B cell (primary cell): Measurements from ENCODE around the gene PXN. TPM values are rescaled to one million over a fixed set of nuclear protein-coding genes. Genes with fewer than 3 reads are reported as not detected.

Source experiments
- ATAC-seq: fragments of 200-7000 bp; cut with Tn5 transposase; one replicate; pipeline ENCODE4 v1.10.0; 2021; ENCODE audit warnings: low read depth, mild to moderate bottlenecking, moderate number of reproducible peaks, moderate library complexity
- CTCF ChIA-PET: fragments of 350-600 bp; sonication (Branson Sonifier 250); formaldehyde crosslinking; loops from one replicate; lab custom pipeline; 2021; ENCODE audit warnings: antibody characterized with exemption, inconsistent platforms; lab: Charles Lee
- POLR2A ChIA-PET: fragments of 350-600 bp; sonication (Branson Sonifier 250); formaldehyde crosslinking; loops from one replicate; lab custom pipeline; 2021; ENCODE audit warnings: antibody characterized with exemption; lab: Charles Lee
- DNase-seq: peaks from one replicate; pipeline ENCODE4 v3.0.0; 2013
- H2AFZ ChIP-seq: 2 replicates; pipeline ENCODE4 v1.6.1; 2012; ENCODE audit warnings: mild to moderate bottlenecking, low read depth, low read length; ENCODE audit not compliant: insufficient read depth, poor library complexity, severe bottlenecking
- H3K27ac ChIP-seq, 2 donors: 1 replicate in 1 of 2; 2 replicates in 1 of 2; pipeline ENCODE4 v1.5.1; 2012 to 2013; ENCODE audit warnings: low read length in 2 of 2, mild to moderate bottlenecking in 2 of 2, moderate library complexity in 1 of 2
- H3K27me3 ChIP-seq, 4 experiments: fragments of 200-600 bp in 1 of 4; sonication (generic) in 1 of 4; replicated peaks in 1 of 4; 1 replicate in 2 of 4; 2 replicates in 2 of 4; pipeline versions ENCODE4 v1.6.1 to v1.7.0; 2013 to 2016; ENCODE audit warnings: low read length in 3 of 4, mild to moderate bottlenecking in 2 of 4, mixed read lengths in 1 of 4, moderate library complexity in 1 of 4; ENCODE audit not compliant: insufficient read depth in 4 of 4, control insufficient read depth in 3 of 4; ENCODE audit errors: control extremely low read depth in 1 of 4
- H3K36me3 ChIP-seq, 2 experiments: replicated peaks in 1 of 2; 1 replicate in 1 of 2; 2 replicates in 1 of 2; pipeline versions ENCODE4 v1.6.1 to v1.7.1; 2013; ENCODE audit warnings: low read length in 1 of 2; ENCODE audit not compliant: insufficient read depth in 2 of 2, control insufficient read depth in 1 of 2; ENCODE audit errors: control extremely low read depth in 1 of 2, extremely low read depth in 1 of 2
- H3K4me1 ChIP-seq, 2 donors: fragments of 200-600 bp in 1 of 2; sonication (generic) in 1 of 2; 1 replicate in 1 of 2; 2 replicates in 1 of 2; pipeline versions ENCODE4 v1.5.1 to v1.6.1; 2013 to 2017; ENCODE audit warnings: low read length in 2 of 2; ENCODE audit not compliant: control insufficient read depth in 2 of 2, insufficient read depth in 2 of 2
- H3K4me2 ChIP-seq: replicated peaks from 2 replicates; pipeline ENCODE3; 2012; ENCODE audit warnings: mild to moderate bottlenecking, low read depth, low read length; ENCODE audit not compliant: poor library complexity, severe bottlenecking
- H3K4me3 ChIP-seq, 5 experiments: fragments of 200-600 bp in 1 of 5; sonication (generic) in 1 of 5; 1 replicate in 3 of 5; 2 replicates in 2 of 5; pipeline versions ENCODE4 v1.5.1 to v1.7.0; 2011 to 2016; ENCODE audit warnings: low read length in 4 of 5, mild to moderate bottlenecking in 4 of 5, low read depth in 2 of 5, control low read depth in 1 of 5, moderate library complexity in 1 of 5; ENCODE audit not compliant: insufficient read depth in 1 of 5; ENCODE audit errors: control extremely low read depth in 1 of 5, extremely low read depth in 1 of 5
- H3K79me2 ChIP-seq: fragments of 200-600 bp; sonication (generic); one replicate; pipeline ENCODE4 v1.6.0; 2016; ENCODE audit warnings: low read length; ENCODE audit not compliant: control insufficient read depth, insufficient read depth
- H3K9ac ChIP-seq: fragments of 200-600 bp; sonication (generic); 2 replicates; pipeline ENCODE4 v1.6.1; 2017; ENCODE audit warnings: mild to moderate bottlenecking, low read length, moderate library complexity
- H3K9me3 ChIP-seq, 3 donors: one replicate each; pipeline versions ENCODE4 v1.6.1 to v1.7.1; 2013; ENCODE audit warnings: low read length in 2 of 3; ENCODE audit not compliant: control insufficient read depth in 2 of 3, insufficient read depth in 1 of 3; ENCODE audit errors: control extremely low read depth in 1 of 3
- H4K20me1 ChIP-seq: 2 replicates; pipeline ENCODE4 v1.6.0; 2012; ENCODE audit warnings: mild to moderate bottlenecking, low read length; ENCODE audit not compliant: insufficient read depth, control insufficient read depth, poor library complexity, severe bottlenecking
- H3K27ac Mint-ChIP-seq: one replicate; pipeline ENCODE4 v1.8.0; 2021; ENCODE audit warnings: mixed read lengths
- H3K27me3 Mint-ChIP-seq: one replicate; pipeline ENCODE4 v1.8.0; 2021; ENCODE audit warnings: mixed read lengths
- H3K4me1 Mint-ChIP-seq: one replicate; pipeline ENCODE4 v1.8.0; 2021; ENCODE audit warnings: mixed read lengths
- H3K4me3 Mint-ChIP-seq: one replicate; pipeline ENCODE4 v1.8.0; 2021; ENCODE audit warnings: mixed read lengths
- H3K9me3 Mint-ChIP-seq: one replicate; pipeline ENCODE4 v1.8.0; 2022; ENCODE audit warnings: mixed read lengths; ENCODE audit not compliant: insufficient read depth
- CTCF ChIP-seq: fragments of 200-600 bp; IDR thresholded peaks from one replicate; pipeline ENCODE4 v1.8.0; 2022; ENCODE audit warnings: antibody characterized with exemption, mild to moderate bottlenecking
- EZH2 ChIP-seq: IDR thresholded peaks from 2 replicates; pipeline ENCODE4 v1.6.1; 2012; ENCODE audit warnings: borderline replicate concordance, low read depth, mild to moderate bottlenecking, moderate library complexity, low read length; ENCODE audit not compliant: insufficient read depth, poor library complexity, severe bottlenecking
- WGBS: methylation state at CpG from one replicate; pipeline ENCODE4 v1.1.5; 2013; ENCODE audit warnings: missing lambda C conversion rate; ENCODE audit not compliant: insufficient coverage; 5-methylcytosine and 5-hydroxymethylcytosine counted together
- intact Hi-C: fragments of 100-400 bp; cut with micrococcal nuclease; formaldehyde crosslinking; loops from one replicate; pipeline ENCODE4 v1.10.0; 2022
- polyA plus RNA-seq: library from polyadenylated mRNA; depleted of rRNA; stranded (reverse); fragments of >200 nt; gene quantifications from 2 replicates; pipeline ENCODE4 v1.2.3, GENCODE V29; 2012
- total RNA-seq, 2 donors: library from RNA; stranded (reverse); fragments of 120-200 nt in 1 of 2; gene quantifications; 1 replicate in 1 of 2; 2 replicates in 1 of 2; pipeline versions ENCODE4 v1.2.3 to v1.2.4, GENCODE V29; 2013 to 2022

Gene PXN
- total and polyA plus RNA-seq, 2 donors (not counting 1 experiment from before 2014, with no cell fraction given), result 2.0 to 3.1 TPM

- ChIA-PET POLR2A (interaction anchor here (1.1 kb wide), 1 partner anchor 12 kb away, joined by 3 read pairs; no protein-coding TSS in a partner anchor), CTCF (interaction anchor here (3.9 kb wide), 1 partner anchor 10 kb away, joined by 28 read pairs; no protein-coding TSS in a partner anchor)
- 96% methylated on average over 17 of the region's 19 CpGs for WGBS
- Mint-ChIP-seq H3K27ac (no peak overlapping the region), H3K4me1 (peaks cover 2% of the 10 kb centered on the region), H3K27me3 (peaks cover 12% of the 10 kb centered on the region), H3K9me3 (no peaks in the 10 kb centered on the region), H3K4me3 (no peak overlapping the region)
- Histone ChIP-seq H3K4me2 (no peak overlapping the region), H3K27ac (no peak overlapping the region), H3K36me3 (no peaks in the 10 kb centered on the region), H3K9me3 (no peaks in the 10 kb centered on the region), H3K27me3 (peaks cover 0 to 15% (median 2%) of the 10 kb centered on the region in 4 experiments), H3K79me2 (no peaks in the 10 kb centered on the region), H3K9ac (no peak overlapping the region), H3K4me1 (no peaks in the 10 kb centered on the region), H2AFZ (no peak overlapping the region), H4K20me1 (no peaks in the 10 kb centered on the region), H3K4me3 (no peak overlapping the region)
- intact Hi-C loops, result no loop called here
- DNase-seq (no peak), ATAC-seq (no peak)
- no peak for TF ChIP-seq CTCF
- TF ChIP-seq EZH2, result no peak
These were observed 46.6 kb downstream of the PXN start for GRCh38 chr12:120218680-120219606.
